MM.1S (cell line): Measurements from ENCODE around the gene PLA2G4A.

Source experiments
- EZH2 ChIP-seq: fragments of 300-600 bp; sonication (generic); optimal IDR thresholded peaks from 2 replicates; pipeline ENCODE3; 2017; ENCODE audit warnings: low read depth, mild to moderate bottlenecking, antibody characterized with exemption, low read length, mixed read lengths
- TF ChIP-seq, protein P1 (sequence below): fragments of 300-600 bp; sonication (generic); IDR thresholded peaks from 2 replicates; pipeline ENCODE4 v1.5.1; 2016; ENCODE audit warnings: antibody characterized with exemption, low read length, mixed read lengths

DNA sequence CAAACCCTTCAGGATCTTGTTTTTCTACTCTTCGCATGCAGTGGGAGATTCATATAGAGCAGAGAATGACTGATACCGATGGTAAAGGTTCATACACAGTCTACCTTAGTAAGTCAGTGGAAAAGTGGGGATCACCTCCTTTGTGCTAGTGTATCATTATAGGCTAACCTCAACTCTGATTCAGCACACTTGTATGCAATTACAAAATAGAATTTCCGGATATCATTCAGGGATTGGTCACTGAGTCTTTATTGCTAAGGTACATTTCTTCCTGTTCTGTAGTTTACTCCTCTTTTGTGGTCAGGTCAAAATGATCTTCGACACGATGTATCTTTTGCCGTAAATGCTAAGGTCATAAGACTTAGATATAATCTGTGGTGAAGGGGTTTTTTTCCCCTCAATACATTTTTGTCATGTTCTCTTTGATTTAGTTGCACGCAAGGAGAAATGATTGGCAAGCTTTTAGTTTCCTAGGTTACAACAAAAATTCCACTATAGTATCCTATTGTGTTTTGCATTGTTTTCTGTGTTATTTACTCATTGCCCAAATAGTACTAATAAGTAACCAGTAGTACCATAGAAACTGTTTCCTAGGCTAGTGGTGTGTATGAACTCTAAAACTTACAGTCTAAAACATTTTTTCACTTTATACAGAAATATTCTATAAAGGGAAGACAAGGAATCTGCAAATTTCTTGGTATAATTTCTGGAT lies 35.7 kb upstream of the PLA2G4A start:
- TF ChIP-seq, protein P1, sequence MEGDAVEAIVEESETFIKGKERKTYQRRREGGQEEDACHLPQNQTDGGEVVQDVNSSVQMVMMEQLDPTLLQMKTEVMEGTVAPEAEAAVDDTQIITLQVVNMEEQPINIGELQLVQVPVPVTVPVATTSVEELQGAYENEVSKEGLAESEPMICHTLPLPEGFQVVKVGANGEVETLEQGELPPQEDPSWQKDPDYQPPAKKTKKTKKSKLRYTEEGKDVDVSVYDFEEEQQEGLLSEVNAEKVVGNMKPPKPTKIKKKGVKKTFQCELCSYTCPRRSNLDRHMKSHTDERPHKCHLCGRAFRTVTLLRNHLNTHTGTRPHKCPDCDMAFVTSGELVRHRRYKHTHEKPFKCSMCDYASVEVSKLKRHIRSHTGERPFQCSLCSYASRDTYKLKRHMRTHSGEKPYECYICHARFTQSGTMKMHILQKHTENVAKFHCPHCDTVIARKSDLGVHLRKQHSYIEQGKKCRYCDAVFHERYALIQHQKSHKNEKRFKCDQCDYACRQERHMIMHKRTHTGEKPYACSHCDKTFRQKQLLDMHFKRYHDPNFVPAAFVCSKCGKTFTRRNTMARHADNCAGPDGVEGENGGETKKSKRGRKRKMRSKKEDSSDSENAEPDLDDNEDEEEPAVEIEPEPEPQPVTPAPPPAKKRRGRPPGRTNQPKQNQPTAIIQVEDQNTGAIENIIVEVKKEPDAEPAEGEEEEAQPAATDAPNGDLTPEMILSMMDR: no peak
- TF ChIP-seq EZH2: no peak
